Measurements from ENCODE around the gene ERICH4.
"Not testable (repeated sequence)": the region's sequence is repeated elsewhere in the genome, so short reads cannot be mapped to it uniquely, and the experiment has no call there.

ERICH4 gene

DNA sequence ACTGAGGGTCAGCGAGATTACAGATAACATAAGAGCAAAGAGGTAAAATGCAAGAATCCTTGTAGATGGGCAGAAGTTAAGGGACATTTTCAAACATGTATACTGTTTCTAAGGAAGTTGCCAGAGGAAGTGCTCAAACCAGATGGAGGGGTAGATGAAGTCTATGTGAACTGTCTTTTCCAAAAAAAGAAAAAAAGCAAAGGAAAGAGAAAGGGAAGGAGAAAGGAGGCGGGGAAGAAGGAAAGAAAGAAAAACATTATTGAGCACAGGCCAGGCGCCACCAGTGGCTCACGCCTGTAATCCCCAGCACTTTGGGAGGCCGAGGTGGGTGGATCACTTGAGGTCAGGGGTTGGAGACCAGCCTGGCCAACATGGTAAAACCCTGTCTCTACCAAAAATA lies 8.5 kb upstream of the ERICH4 start:
- Histone ChIP-seq H3K27me3 (ENCODE audit: insufficient read depth, low read depth, severe bottlenecking) (no peaks in the 10 kb centered on the region), H3K36me3 (peaks cover 21% of the 10 kb centered on the region), H3K27ac (no peak overlapping the region), H3K4me3 (ENCODE audit: low read depth, low read length) (no peak overlapping the region), H3K9me3 (ENCODE audit: severe bottlenecking) (no peaks in the 10 kb centered on the region)
- no peak for DNase-seq
- TF ChIP-seq, protein P1, sequence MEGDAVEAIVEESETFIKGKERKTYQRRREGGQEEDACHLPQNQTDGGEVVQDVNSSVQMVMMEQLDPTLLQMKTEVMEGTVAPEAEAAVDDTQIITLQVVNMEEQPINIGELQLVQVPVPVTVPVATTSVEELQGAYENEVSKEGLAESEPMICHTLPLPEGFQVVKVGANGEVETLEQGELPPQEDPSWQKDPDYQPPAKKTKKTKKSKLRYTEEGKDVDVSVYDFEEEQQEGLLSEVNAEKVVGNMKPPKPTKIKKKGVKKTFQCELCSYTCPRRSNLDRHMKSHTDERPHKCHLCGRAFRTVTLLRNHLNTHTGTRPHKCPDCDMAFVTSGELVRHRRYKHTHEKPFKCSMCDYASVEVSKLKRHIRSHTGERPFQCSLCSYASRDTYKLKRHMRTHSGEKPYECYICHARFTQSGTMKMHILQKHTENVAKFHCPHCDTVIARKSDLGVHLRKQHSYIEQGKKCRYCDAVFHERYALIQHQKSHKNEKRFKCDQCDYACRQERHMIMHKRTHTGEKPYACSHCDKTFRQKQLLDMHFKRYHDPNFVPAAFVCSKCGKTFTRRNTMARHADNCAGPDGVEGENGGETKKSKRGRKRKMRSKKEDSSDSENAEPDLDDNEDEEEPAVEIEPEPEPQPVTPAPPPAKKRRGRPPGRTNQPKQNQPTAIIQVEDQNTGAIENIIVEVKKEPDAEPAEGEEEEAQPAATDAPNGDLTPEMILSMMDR (IDR thresholded peaks at IDR 0.05; ENCODE audit: low read depth, low read length), result no peak

DNA sequence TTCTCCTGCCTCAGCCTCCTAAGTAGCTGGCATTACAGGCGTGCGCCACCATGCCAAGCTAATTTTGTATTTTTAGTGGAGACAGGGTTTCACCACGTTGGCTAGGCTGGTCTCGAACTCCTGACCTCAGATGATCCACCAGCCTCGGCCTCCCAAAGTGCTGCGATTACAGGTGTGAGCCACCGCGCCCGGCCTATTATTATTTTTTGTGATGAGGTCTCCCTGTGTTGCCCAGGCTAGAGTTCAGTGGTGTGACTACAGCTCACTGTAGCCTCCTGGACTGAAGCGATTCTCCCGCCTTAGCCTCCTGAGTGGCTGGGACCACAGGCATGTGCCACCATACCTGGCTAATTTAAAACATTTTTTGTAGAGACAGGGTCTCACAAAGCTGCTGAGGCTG lies 7.6 kb upstream of the ERICH4 start:
- H3K36me3 ChIP-seq, result peaks cover 21% of the 10 kb centered on the region
- DNase-seq; H3K27me3 ChIP-seq (ENCODE audit: insufficient read depth, low read depth, severe bottlenecking); H3K27ac ChIP-seq; H3K9me3 ChIP-seq (ENCODE audit: severe bottlenecking); H3K4me3 ChIP-seq (ENCODE audit: low read depth, low read length): not testable (repeated sequence)

DNA sequence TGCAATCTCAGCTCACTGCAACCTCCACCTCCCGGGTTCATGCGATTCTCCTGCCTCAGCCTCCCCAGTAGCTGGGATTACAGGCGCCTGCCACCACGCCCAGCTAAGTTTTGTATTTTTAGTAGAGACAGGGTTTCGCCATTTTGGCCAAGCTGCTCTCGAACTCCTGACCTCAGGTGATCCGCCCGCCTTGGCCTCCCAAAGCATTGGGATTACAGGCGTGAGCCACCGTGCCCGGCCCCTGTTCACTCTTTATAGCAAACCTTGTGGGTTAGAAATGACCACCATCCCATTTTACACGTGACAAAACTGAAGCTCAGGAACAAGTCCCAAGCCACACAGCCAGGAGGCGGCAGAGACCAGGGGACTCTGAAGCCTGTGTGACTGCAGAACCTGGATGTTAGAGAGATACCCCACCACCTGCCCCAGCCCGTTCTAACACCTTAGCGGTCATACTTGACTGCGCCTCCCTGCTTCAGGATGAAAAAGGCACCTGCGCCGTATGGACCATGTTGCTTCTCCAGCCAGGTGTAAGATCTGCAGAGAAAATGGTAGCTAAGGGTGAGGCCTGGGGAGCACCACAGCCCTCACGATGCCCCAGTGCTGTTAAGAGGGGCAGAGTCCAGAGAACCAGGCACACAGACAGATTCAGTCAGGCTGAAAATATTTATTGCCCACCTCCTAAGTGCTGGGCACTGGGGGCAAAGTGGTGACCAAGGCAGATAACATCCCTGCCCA lies 6.9 kb upstream of the ERICH4 start:
- Histone ChIP-seq H3K4me3 (ENCODE audit: low read depth, low read length) (no peak overlapping the region), H3K9me3 (ENCODE audit: severe bottlenecking) (no peaks in the 10 kb centered on the region), H3K27ac (no peak overlapping the region), H3K36me3 (peaks cover 21% of the 10 kb centered on the region), H3K27me3 (ENCODE audit: insufficient read depth, low read depth, severe bottlenecking) (no peaks in the 10 kb centered on the region)
- TF ChIP-seq, protein P1 (IDR thresholded peaks at IDR 0.05; ENCODE audit: low read depth, low read length), result no peak
- DNase-seq, result no peak

DNA sequence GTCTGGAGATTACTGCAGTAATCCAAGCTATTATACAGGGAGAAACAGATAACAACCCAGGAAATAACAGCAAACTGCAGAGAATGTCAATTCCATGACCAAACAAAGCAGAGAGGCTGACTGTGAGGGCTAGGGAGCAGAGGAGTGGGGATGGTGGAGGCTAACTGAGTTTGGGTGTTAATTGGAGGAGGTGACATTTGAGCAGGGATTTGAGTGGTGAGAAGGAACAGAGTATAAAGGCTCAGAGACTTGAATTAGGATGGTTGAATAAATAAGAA lies 6.3 kb upstream of the ERICH4 start:
- Histone ChIP-seq H3K27ac (no peak overlapping the region), H3K36me3 (peaks cover 18% of the 10 kb centered on the region), H3K4me3 (ENCODE audit: low read depth, low read length) (no peak overlapping the region), H3K27me3 (ENCODE audit: insufficient read depth, low read depth, severe bottlenecking) (no peaks in the 10 kb centered on the region), H3K9me3 (ENCODE audit: severe bottlenecking) (no peaks in the 10 kb centered on the region)
- DNase-seq, result no peak
- TF ChIP-seq, protein P1 (IDR thresholded peaks at IDR 0.05; ENCODE audit: low read depth, low read length), result no peak

DNA sequence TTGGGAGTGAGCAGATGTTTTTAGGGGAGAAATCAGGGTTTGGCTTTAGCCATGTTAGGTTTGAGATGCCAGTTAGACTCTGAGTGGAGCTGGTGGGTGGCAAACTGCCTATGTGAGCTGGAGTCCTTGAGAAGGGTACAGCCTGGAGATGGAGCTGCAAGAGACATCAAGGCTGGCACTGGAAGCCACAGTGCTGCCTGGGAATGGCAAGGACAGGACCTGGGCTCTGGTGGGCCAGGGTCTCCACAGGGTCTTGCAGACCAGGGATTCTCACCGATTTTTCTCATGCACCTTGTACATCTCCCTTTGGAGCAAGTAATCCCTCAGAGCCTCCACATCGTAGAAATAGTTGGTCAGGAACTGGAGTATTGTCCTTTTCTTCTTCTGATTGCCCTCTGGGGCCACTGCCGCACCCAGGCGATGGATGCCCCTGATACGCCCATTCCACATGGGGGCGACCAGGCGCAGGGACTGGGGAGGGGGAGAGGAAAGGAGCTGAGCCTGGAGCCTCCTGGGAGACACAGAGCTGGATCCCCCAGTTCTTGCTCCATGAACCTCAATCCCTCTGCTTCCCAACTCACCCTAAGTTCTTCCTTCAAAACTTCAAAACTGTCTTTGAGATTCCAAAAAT lies 4.9 kb upstream of the ERICH4 start:
- TF ChIP-seq, protein P1 (IDR thresholded peaks at IDR 0.05; ENCODE audit: low read depth, low read length), result no peak

DNA sequence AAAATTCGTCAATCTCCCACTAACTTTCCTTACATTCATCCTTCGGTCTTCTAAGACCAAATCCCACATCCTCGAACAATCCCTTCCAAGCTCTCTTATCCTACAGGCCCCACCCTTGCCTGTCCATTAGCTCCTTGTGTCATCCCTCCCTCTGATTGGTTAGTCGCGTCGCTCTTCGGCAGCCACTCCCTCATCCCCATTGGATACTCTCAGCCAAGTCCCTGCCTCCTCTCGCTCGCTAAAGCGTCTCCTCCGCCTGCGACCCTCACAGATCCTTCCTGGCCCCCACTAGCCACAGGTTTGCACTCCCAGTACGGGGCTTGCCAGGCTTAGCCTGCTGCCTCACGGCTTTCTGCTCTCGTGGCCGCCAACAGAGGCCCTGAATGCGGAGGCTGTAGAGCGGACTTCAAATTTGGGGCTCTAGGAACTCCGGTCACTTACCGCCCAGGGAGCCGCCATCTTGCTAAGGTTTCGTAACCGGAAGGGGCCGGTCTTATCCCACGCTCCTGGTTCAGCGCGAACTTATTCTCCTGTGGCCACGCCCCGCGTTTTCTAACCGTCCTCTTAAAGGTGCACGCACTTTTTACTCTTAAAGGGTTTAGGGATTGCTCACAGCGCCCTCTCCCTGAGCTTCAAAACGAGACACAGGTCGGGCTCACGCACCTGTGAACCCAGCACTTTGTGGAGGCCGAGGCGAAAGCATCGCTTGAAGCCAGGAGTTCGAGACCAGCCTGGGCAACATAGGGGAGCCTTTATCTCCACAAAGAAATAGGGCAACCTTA lies 3.3 kb upstream of the ERICH4 start, which contains the start of gene DMAC2:
DMAC2 (minus strand) TSS at position 472 of the 782 bp plus-strand sequence; CDS start at position 459, 13 bp downstream.
- H3K27ac ChIP-seq, result peak within 1 kb of the TSS; percentile 93
- H3K4me3 ChIP-seq (ENCODE audit: low read depth, low read length), result peak within 1 kb of the TSS; percentile 82
- peaks cover 4% of the 10 kb centered on the region; the same call in 1 of the 2 replicates for H3K36me3 ChIP-seq
- no peaks in the 10 kb centered on the region for H3K9me3 ChIP-seq (ENCODE audit: severe bottlenecking)
- TF ChIP-seq, protein P1 (IDR thresholded peaks at IDR 0.05; ENCODE audit: low read depth, low read length), result peak; percentile 51; the same call in 1 of the 2 replicates
- DNase-seq, result peak; percentile 98
- no peaks in the 10 kb centered on the region for H3K27me3 ChIP-seq (ENCODE audit: insufficient read depth, low read depth, severe bottlenecking)

More for the DNA sequence above, 4.9 kb upstream of the ERICH4 start:
- H3K27ac ChIP-seq, result no peak overlapping the region
- DNase-seq, result no peak
- no peaks in the 10 kb centered on the region for H3K27me3 ChIP-seq (ENCODE audit: insufficient read depth, low read depth, severe bottlenecking)
- no peak overlapping the region for H3K4me3 ChIP-seq (ENCODE audit: low read depth, low read length)
- peaks cover 7% of the 10 kb centered on the region for H3K36me3 ChIP-seq
- no peaks in the 10 kb centered on the region for H3K9me3 ChIP-seq (ENCODE audit: severe bottlenecking)

Data from WERI-Rb-1 (cell line).